ENCODE results near the gene NIPBL.
"Not testable (repeated sequence)": the region's sequence is repeated elsewhere in the genome, so short reads cannot be mapped to it uniquely, and the experiment has no call there.

NIPBL gene

DNA sequence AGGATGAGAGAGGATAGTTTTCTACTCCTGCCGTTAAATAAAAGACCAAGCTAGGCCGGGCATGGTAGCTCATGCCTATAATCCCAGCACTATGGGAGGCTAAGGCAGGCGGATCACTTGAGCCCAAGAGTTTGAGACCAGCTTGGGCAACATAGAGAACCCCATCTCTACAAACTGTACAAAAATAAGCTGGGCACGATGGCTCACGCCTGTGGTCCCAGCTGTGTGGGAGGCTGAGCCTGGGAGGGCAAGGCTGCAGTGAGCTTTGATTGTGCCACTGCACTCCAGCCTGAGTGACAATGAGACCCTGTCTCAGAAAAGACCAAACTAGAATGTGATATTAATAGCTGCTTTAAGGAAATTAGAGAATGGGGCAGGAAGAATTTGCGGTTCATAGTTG is 158.4 kb downstream of the NIPBL start:
- DNase-seq (ENCODE audit: low read depth, low spot score), result no peak

DNA sequence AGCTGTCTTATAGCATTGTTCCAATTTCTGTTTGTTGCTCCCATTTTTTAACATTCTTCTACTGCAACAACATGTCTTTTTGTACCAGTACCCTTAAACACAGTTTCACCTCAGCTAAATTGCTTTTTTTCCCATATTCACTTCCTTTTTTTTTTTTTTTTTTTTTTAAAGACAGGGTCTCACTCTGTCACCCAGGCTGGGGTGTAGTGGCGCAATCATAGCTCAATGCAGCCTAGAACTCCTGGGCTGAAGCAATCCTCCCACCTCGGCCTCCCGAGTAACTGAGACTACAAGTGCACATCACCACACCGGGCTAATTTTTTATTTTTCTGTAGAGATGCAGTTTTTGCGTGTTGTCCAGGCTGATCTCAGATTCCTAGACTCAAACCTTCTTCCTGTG is 161.3 kb downstream of the NIPBL start:
- DNase-seq (ENCODE audit: low read depth, low spot score), result no peak

DNA sequence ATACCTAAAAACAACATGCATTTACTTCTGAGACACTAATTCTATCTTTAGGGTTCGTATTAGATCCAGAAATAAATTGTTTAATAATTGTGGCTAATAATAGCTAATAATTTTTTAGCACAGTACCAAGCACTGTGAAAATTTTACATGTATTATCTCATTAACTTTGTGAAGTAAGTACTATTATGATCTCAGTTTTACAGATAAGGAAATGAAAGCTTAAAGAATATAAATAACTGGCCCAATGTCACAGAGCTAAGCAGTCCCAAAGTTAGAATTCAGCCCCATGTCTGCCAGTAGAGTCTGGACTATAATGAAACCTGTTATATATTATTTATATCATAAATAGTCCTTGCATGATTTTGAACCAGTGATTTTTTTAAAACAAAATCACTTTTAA is 163.3 kb downstream of the NIPBL start:
- DNase-seq (ENCODE audit: low read depth, low spot score), result no peak

DNA sequence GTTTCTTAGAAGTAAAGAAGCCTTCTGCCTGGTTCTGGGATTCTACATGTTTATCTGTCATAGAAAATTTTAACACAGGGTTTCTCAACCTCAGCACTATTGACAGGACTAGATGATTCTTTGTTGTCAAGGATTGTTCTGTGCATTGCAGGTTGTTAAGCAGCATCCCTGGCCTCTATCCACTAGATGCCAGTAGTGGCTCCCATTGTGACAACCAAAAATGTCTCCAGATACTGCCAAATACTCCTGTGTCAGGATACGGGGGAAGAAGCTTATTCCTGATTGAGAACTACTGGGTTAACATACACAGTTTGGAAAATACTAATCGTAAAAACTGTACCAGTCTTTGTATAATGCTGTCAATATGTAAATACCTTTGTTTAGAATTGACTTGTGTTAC is 167.1 kb downstream of the NIPBL start:
- DNase-seq (ENCODE audit: low read depth, low spot score), result no peak

DNA sequence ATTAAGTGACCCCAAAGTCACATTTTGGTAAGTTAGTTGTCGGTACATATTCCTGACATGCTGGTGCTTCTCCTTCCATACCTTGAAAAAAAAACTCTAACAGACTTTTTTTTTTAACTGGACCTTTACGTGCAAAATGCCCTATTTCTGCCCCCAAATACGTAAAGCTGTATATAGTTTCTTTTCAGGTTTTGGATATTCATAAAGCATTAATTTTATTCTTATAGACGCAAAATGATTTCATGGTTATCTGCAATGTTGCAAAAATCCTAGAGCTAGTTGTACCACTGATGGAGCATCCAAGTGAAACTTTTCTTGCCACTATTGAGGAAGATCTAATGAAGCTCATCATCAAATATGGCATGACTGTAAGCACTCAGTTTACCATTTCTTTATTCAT is 167.6 kb downstream of the NIPBL start:
- DNase-seq (ENCODE audit: low read depth, low spot score), result no peak

DNA sequence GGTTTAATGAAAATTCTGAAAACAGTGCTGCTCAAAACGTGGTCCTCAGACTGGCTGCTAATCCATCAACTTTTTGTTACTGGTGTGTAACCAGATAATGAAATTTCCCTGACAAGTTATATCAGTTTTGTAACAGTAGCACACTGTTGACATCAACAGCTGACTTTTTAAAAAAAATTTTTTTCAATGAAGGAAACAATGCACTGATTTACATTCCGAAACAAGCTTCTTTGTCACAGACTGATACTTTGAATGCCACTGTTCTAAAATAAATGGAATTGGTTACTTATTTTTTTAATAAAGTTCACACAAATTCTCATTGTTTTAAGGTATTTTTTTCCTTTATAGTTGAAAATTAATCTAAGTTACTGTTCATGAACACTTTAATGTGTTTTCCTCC is 169.1 kb downstream of the NIPBL start:
- DNase-seq (ENCODE audit: low read depth, low spot score), result no peak

DNA sequence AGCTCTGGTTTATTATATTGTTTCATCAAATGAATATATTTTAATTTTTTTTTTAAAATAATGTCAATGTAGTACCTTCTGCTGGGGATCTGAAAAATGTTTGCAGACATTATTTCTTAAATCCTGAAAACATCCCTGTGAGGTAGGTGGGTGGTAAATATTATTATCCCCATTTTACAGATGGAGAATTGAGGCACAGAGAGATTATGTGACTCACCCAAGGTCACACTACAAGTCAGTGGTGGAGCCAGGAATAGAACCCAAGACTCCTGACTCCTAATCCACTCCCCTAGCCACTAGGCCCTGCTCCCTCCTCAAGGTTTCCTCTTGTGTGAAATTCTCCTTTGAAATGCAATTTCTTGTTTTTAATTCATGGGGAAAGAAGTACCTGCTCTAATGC is 171.4 kb downstream of the NIPBL start:
- DNase-seq (ENCODE audit: low read depth, low spot score), result no peak

DNA sequence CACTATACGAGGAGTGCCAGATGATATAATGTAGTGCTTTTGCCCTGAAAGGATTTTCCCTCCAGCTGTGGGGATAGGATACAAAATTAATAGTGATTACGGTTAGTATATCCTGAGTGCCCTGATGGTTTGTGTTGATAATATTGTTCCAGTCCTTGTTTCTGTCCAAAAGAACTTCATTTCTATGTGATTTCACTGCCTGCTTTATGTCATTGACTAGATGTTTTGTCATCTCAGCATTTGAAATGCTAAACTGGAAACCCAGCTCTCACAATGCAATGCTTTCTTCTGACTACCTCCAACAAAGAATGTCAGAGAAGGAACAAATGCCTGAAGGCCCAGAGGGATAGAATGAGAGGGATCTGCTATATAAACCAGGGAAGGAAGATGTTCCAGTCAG is 177.8 kb downstream of the NIPBL start:
- no peak for DNase-seq (ENCODE audit: low read depth, low spot score)

DNA sequence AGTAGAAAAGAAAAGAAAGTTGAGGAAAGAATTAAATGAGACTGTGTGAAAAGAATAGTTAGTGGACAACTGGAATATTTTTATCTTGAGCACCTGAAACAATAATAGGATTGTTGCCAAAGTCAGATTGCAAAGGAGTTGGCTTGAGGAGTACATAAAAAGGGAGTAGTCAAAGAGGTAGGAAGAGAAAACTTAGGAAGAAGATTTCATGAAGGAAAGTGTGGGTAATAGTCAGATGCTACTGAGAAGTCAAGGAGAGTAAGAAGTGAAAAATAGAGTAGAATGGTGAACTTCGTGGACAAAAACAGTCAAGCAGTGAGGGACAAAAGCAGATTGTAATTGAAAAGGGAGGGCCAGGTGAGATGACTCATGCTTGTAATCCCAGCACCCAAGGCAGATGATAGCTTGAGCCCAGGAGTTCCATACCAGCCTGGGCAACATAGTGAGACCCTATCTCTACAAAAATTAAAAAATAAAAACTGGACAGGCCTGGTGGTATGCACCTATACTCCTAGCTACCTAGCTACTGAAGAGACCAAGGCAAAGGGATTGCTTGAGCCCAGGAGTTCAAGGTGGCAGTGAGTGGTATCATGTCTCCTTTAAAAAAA is 178.9 kb downstream of the NIPBL start:
- DNase-seq (ENCODE audit: low read depth, low spot score), result no peak

DNA sequence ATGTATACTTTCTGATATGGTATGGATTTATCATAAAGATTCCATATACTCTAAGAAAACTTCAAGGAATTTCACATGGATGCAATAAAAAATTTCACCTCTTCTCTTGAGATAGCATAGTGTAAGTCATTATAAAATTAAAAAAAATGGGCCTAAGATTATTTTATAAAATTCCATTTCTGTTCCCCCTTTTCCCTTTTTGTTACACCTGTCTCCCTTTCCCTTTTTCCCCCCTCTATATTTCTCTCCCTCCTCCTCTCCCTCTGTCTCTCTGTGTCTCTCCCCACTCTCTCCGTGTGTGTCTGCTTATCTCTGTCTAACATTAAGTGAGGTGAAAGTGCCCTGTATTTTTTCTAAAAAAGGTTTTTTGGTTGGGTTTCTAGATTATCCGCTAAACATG is 180.2 kb downstream of the NIPBL start:
- DNase-seq (ENCODE audit: low read depth, low spot score), result no peak

DNA sequence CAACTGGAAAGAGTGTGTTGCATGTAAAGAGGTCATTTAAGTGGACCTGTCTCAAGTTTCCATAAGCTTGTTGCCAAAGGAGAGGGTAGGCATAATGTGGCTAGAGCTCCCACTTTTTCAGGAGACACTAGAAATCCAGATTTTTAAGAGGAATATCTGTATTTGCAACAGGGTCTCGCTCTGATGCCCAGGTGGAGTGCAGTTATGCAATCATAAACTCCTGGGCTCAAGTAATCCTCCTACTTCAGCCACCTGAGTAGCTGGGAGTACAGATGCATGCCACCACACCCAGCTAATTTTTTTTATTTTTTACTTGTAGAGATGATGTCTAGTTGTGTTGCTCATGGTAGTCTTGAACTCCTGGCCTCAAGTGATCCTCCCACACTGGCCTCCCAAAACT is 183.5 kb downstream of the NIPBL start:
- no peak for DNase-seq (ENCODE audit: low read depth, low spot score)

DNA sequence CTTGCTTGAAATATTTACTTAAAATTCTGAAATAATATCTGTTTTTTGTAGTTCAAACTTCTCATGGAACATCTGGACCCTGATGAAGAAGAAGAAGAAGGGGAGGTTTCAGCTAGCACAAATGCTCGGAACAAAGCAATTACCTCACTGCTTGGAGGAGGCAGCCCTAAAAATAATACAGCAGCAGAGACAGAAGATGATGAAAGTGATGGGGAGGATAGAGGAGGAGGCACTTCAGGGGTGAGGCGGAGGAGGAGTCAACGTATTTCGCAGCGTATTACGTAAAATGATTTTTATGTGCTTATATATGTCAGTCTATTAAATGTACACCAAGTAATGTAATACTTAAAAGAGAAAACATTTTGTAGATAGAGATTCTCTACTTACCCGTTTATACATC is 187.2 kb downstream of the NIPBL start:
- DNase-seq (ENCODE audit: low read depth, low spot score), result no peak

DNA sequence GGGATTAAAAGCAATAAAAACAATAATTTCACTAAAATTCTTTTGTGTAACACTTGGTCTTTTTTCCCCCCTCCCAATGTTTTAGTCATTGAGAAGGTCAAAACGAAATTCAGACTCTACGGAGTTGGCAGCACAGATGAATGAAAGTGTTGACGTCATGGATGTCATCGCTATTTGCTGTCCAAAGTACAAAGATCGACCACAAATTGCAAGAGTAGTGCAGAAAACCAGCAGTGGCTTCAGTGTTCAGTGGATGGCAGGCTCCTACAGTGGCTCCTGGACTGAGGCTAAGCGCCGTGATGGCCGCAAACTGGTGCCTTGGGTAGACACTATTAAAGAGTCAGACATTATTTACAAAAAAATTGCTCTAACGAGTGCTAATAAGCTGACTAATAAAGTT is 187.9 kb downstream of the NIPBL start:
- no peak for DNase-seq (ENCODE audit: low read depth, low spot score)

DNA sequence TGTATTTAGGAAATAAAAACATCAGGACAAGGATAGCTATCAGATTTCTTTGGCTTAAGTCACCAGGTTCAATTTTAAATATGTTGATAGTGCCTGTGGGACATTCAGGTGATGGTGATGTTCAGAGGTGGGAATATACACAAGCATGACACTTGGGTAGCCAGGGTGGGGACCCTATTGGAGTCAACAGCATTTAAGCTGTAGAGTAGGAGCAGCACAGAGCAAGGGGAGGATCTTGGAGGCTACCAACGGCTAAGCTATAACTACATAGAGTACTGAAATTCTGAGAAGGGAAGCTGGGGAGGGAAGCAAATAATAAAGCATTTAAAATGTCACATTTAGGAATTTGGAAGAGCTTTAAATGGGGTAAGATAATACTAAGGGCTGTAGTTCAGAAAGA is 194.9 kb downstream of the NIPBL start:
- no peak for DNase-seq (ENCODE audit: low read depth, low spot score)

DNA sequence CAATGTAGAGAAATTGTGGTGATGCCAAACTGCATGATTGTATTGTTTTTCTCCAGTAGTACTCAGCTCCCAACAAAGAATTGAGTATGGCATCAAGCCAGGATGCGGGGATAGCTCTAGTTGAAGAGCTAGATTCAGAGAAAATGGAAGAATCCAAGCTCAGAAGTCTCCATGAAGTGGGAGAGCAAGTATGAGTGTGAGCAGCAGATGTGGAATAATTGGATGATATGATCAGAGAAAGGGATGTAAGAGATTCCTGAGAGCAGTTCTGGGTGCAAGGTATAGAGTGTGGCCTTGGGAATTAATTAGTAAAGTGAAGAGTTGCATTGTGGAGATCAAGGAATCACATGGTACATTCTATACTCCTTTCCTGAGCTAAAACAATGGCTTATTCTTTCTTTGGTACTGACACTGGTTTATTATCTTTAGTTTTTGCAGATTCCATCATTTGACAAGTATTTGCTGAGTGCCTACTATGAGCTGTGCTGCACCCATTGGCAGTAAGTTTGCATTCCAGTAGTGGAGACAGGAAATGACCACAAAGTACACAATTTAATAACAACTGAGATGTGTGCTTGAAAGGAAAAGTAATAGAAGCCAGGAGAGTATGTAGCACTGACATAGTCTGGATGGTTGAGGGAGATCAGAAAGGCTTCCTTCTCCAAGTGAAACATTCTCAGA is 195.5 kb downstream of the NIPBL start:
- no peak for DNase-seq (ENCODE audit: low read depth, low spot score)

DNA sequence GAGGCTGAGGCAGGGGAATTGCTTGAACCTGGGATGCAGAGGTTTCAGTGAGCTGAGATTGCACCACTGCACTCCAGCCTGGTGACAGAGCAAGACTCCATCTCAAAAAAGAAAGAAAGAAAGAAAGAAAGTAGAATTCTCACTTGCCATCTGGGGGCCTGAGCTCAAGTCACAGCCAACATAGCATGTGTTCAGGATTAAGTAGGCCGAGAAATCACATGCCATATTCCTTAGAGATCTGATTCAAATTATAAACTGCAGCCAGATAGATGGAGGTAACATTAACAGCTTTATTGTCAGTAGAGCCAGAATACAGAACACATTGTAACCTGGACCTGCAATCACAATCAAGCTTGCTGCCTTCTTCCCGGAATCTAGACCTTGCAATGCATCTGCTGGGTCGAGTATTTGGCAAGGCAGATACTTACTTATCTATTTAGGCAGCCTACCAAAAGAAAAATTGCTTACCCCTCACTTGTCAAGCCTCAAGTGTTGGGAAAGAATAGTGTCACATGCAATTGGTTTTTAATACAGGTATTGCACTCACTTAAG is 198.9 kb downstream of the NIPBL start:
- DNase-seq (ENCODE audit: low read depth, low spot score), result no peak

DNA sequence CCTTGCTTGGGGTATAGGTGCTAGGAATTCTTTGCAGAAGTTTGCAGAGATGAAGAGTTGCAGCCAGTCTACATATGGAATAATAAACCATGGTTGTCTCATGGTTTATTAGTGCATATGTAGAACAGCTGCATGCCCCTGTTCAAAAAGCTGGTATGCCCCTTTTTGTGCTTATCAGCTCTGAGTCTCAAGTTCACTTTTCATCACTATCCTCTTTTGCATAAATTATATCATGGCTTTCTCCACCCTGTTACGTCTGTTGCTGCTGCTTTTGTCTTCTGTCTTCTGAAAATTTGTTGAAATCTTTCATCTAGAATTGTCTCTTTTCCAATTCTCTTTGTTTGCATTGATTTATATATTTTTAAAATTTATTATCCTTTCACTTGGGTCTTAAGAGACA is 200.6 kb downstream of the NIPBL start:
- DNase-seq (ENCODE audit: low read depth, low spot score), result no peak

DNA sequence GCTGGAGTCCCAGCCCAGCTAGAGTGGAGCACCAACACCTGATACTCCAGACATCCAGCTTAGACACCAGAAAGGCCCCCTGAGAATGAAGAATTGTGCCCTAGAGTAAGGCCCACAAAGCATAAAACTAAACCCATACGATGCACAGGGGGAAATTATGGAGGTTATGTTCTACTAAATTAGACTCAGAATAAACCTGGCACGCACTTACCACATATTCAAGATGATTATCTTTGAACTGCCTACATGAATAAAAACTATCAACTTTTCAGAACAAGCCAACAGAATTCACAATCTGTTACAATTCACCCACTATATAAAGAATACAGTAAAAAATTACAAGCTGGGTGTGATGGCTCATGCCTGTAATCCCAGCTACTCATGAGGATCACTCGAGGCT is 204.1 kb downstream of the NIPBL start:
- DNase-seq (ENCODE audit: low read depth, low spot score), result no peak

DNA sequence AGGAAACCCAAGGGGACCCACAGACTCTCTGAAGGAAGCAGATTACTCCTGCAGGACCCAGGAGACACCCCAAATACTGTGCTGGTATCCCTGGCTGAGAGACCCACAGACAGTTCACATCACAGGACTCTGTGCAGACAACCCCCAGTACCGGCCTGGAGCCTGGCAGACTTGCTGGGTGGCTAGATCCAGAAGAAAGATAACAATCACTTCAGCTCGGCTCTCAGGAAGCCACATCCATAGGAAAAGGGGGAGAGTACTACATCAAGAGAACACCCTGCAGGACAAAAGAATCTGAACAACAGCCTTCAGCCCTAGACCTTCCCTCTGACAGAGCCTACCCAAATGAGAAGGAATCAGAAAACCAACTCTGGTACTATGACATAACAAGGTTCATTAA is 206.4 kb downstream of the NIPBL start:
- DNase-seq (ENCODE audit: low read depth, low spot score), result not testable (repeated sequence)

DNA sequence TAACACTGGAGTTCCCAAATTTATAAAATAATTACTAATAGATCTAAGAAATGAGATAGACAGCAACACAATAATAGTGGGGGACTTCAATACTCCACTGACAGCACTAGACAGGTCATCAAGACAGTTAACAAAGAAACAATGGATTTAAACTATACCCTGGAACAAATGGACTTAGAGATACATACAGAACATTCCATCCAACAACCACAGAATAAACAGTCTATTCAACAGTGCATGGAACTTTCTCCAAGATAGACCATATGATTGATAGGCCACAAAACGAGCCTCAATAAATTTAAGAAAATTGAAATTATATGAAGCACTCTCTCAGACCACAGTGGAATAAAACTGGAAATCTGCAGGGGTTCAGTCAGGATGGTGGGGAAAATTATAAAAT is 209.5 kb downstream of the NIPBL start:
- DNase-seq (ENCODE audit: low read depth, low spot score), result not testable (repeated sequence)

DNA sequence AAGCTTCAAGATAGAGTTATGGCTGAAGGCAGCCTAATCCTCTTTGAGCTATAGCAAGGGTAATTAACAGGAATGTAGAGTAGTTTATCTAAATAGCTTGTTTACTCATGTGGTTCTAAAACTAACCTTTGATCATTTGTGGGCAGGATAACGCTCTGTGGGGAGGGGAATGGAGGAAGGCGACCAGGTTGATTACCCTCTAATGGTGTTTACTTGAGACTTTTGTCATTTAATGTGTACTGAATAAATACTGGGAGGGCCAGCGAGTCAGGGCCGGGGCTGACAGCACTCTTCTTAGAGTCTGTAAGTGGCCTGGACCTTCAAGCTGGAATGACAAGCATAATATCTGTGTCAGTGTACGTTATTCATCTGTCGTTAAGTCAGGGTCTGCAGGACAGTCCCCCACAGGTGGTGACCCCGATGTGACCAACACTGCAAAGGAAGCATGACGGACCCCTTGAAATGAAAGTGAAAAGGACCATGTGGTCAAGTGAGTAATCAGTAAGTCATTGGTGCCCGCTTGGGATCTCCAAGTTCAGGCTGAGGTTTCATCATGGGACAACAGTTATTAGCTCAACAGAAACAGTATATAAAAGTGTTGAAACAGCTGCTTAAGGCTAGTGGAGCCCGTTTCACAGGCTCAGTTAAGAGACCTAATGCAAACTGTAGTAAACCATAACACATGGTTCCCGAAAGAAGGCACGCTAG is 210.1 kb downstream of the NIPBL start:
- DNase-seq (ENCODE audit: low read depth, low spot score), result no peak

DNA sequence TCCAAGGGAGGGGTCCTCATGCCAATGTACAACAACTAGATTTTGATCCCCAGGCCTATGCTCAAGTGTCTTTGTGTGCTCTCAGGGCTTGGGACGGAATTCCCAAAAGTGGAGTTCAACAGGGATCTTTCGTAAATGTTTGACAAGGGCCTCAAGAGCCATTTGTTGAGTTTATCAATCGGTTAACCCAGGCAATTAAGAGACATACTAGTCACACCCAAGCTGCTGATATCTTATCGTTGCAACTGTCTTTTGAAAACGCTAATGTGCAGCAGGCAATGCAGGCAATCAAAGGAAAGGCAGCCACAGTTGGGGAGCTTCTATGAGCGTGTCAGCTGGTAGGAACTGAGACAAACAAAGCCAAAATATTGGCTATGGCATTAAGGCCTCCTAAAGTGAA is 211.4 kb downstream of the NIPBL start:
- DNase-seq (ENCODE audit: low read depth, low spot score), result no peak

DNA sequence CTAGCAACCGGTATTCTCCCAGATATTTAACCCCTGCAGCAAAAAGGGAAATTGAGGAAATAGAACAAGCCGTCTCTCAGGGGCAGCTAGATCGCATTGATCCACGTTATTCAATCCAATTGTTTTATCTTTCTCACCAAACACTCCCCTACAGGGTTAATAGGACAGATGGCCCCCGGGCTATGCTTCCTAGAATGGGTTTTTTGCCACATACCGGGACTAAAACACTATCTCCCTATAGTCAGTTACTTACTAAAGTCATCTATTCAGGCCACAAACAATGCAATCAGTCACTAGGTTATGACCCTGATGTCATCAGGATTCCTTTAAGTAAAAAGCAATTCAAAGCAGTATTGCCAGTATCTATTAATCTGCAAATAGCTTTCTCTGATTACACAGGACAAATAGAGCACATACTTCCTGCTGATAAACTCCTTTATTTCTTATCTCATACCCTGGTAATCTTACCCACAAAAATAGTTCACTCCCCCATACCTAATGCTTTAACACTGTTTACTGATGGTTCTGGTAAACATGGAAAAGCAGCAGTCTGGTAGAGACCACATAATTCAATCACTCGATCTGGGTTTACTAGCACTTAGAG is 213.7 kb downstream of the NIPBL start:
- no peak for DNase-seq (ENCODE audit: low read depth, low spot score)

All from activated CD4-positive, CD25-positive, alpha-beta regulatory T cell treated with anti-CD3 and anti-CD28 coated beads, Interleukin-2, amount 50 U/mL, for 16 hours (primary cell).